ENCODE measurements around the gene PAX5. TPM values are rescaled to one million over a fixed set of nuclear protein-coding genes. Genes with fewer than 3 reads are reported as not detected.
A peak's percentile ranks its signal among the peaks of the same experiment; 100 is the strongest.

Gene PAX5
- total RNA-seq, 3 donors from 2014 or later (not counting 1 experiment from before 2014, with no cell fraction given): 1.3 to 2.1 (median 2.0) TPM

- peaks cover 6 to 14% of the 10 kb centered on the region in 2 donors for H3K4me1 Mint-ChIP-seq
- Histone ChIP-seq H3K4me1 (ENCODE audit: control insufficient read depth, insufficient read depth, low read length) (peaks cover 30% of the 10 kb centered on the region), H3K4me3 (ENCODE audit: low read length) (no peak overlapping the region), H3K27me3 (ENCODE audit: control insufficient read depth, insufficient read depth, low read length) (peaks cover 19% of the 10 kb centered on the region), H3K36me3 (ENCODE audit: control insufficient read depth, insufficient read depth, low read length) (no peaks in the 10 kb centered on the region), H3K27ac (ENCODE audit: low read length) (peak overlapping the region; percentile 0), H3K9me3 (ENCODE audit: control insufficient read depth, insufficient read depth, low read length) (peaks cover 15% of the 10 kb centered on the region)
- ATAC-seq (no peak), DNase-seq (peak in 1 of 2 donors; percentile 29)
- H3K4me3 Mint-ChIP-seq: no peak overlapping the region
- peaks cover 47 to 50% of the 10 kb centered on the region in 2 donors for H3K27me3 Mint-ChIP-seq (ENCODE audit: low read depth in 2 of 2)
- WGBS (ENCODE audit: insufficient coverage): 29% methylated on average over 6 of the region's 6 CpGs
- H3K36me3 Mint-ChIP-seq: peaks cover 8% of the 10 kb centered on the region
- intact Hi-C loops (cut with micrococcal nuclease): no loop called here
- no peak for TF ChIP-seq CTCF (IDR thresholded peaks at IDR 0.05)
- H3K9me3 Mint-ChIP-seq: peaks cover 3 to 13% of the 10 kb centered on the region in 2 donors
- H3K27ac Mint-ChIP-seq: no peak overlapping the region
Measured at GRCh38 chr9:36991516-36992134, 42.4 kb downstream of the PAX5 start.

- H3K27me3 Mint-ChIP-seq (ENCODE audit: low read depth in 2 of 2): peaks cover 57 to 65% of the 10 kb centered on the region in 2 donors
- peaks cover 3 to 13% of the 10 kb centered on the region in 2 donors for H3K9me3 Mint-ChIP-seq
- peaks cover 15% of the 10 kb centered on the region for H3K9me3 ChIP-seq (ENCODE audit: control insufficient read depth, insufficient read depth, low read length)
- WGBS (ENCODE audit: insufficient coverage): 24% methylated on average over 6 of the region's 6 CpGs
- peaks cover 0 to 9% of the 10 kb centered on the region in 2 donors for H3K4me1 Mint-ChIP-seq
- H3K4me1 ChIP-seq (ENCODE audit: control insufficient read depth, insufficient read depth, low read length): peaks cover 9% of the 10 kb centered on the region
- peaks cover 23% of the 10 kb centered on the region for H3K27me3 ChIP-seq (ENCODE audit: control insufficient read depth, insufficient read depth, low read length)
- no peak overlapping the region for H3K4me3 ChIP-seq (ENCODE audit: low read length)
- intact Hi-C loops (cut with micrococcal nuclease): no loop called here
- no peaks in the 10 kb centered on the region for H3K36me3 ChIP-seq (ENCODE audit: control insufficient read depth, insufficient read depth, low read length)
- H3K27ac Mint-ChIP-seq: no peak overlapping the region
- no peak for TF ChIP-seq CTCF (IDR thresholded peaks at IDR 0.05)
- H3K4me3 Mint-ChIP-seq: no peak overlapping the region
- no peak for ATAC-seq
- H3K36me3 Mint-ChIP-seq: peaks cover 8% of the 10 kb centered on the region
- DNase-seq: no peak
- no peak overlapping the region for H3K27ac ChIP-seq (ENCODE audit: low read length)
Measured at GRCh38 chr9:36988848-36989247, 45.2 kb downstream of the PAX5 start.

GRCh38 chr9:36987891-36988290 is 46.2 kb downstream of the PAX5 start:
- no peak for TF ChIP-seq CTCF (IDR thresholded peaks at IDR 0.05)
- Mint-ChIP-seq H3K36me3 (peaks cover 8% of the 10 kb centered on the region), H3K4me1 (peaks cover 0 to 9% of the 10 kb centered on the region in 2 donors), H3K27ac (no peak overlapping the region), H3K27me3 (ENCODE audit: low read depth in 2 of 2) (peaks cover 63 to 74% of the 10 kb centered on the region in 2 donors), H3K4me3 (no peak overlapping the region), H3K9me3 (peaks cover 3 to 13% of the 10 kb centered on the region in 2 donors)
- intact Hi-C loops (cut with micrococcal nuclease): no loop called here
- Histone ChIP-seq H3K4me1 (ENCODE audit: control insufficient read depth, insufficient read depth, low read length) (peaks cover 5% of the 10 kb centered on the region), H3K9me3 (ENCODE audit: control insufficient read depth, insufficient read depth, low read length) (peaks cover 15% of the 10 kb centered on the region), H3K27ac (ENCODE audit: low read length) (no peak overlapping the region), H3K36me3 (ENCODE audit: control insufficient read depth, insufficient read depth, low read length) (no peaks in the 10 kb centered on the region), H3K27me3 (ENCODE audit: control insufficient read depth, insufficient read depth, low read length) (peaks cover 23% of the 10 kb centered on the region), H3K4me3 (ENCODE audit: low read length) (no peak overlapping the region)
- ATAC-seq: no peak
- 15% methylated on average over 14 of the region's 14 CpGs for WGBS (ENCODE audit: insufficient coverage)
- no peak for DNase-seq

GRCh38 chr9:36987409-36987808 is 46.7 kb downstream of the PAX5 start:
- Mint-ChIP-seq H3K27me3 (ENCODE audit: low read depth in 2 of 2) (peaks cover 68 to 79% of the 10 kb centered on the region in 2 donors), H3K36me3 (peaks cover 8% of the 10 kb centered on the region), H3K4me1 (peaks cover 0 to 9% of the 10 kb centered on the region in 2 donors), H3K27ac (no peak overlapping the region), H3K4me3 (no peak overlapping the region), H3K9me3 (peaks cover 3 to 13% of the 10 kb centered on the region in 2 donors)
- intact Hi-C loops (cut with micrococcal nuclease): no loop called here
- Histone ChIP-seq H3K4me1 (ENCODE audit: control insufficient read depth, insufficient read depth, low read length) (peaks cover 5% of the 10 kb centered on the region), H3K27ac (ENCODE audit: low read length) (no peak overlapping the region), H3K27me3 (ENCODE audit: control insufficient read depth, insufficient read depth, low read length) (peaks cover 23% of the 10 kb centered on the region), H3K4me3 (ENCODE audit: low read length) (no peak overlapping the region), H3K36me3 (ENCODE audit: control insufficient read depth, insufficient read depth, low read length) (no peaks in the 10 kb centered on the region), H3K9me3 (ENCODE audit: control insufficient read depth, insufficient read depth, low read length) (peaks cover 15% of the 10 kb centered on the region)
- TF ChIP-seq CTCF (IDR thresholded peaks at IDR 0.05): no peak
- DNase-seq (no peak), ATAC-seq (no peak)
- WGBS (ENCODE audit: insufficient coverage): 44% methylated on average over 10 of the region's 10 CpGs

All from natural killer cell (primary cell).